CD4-positive, alpha-beta T cell treated with Interleukin-17A for 1 hour (primary cell): ENCODE results near the gene TOR1AIP2.
A peak's percentile ranks its signal among the peaks of the same experiment; 100 is the strongest.
"Not testable (repeated sequence)": the region's sequence is repeated elsewhere in the genome, so short reads cannot be mapped to it uniquely, and the experiment has no call there.

Source experiments
- DNase-seq: peaks from one replicate; pipeline ENCODE4 v3.0.0-alpha.2; 2020

The TOR1AIP2 gene

DNA sequence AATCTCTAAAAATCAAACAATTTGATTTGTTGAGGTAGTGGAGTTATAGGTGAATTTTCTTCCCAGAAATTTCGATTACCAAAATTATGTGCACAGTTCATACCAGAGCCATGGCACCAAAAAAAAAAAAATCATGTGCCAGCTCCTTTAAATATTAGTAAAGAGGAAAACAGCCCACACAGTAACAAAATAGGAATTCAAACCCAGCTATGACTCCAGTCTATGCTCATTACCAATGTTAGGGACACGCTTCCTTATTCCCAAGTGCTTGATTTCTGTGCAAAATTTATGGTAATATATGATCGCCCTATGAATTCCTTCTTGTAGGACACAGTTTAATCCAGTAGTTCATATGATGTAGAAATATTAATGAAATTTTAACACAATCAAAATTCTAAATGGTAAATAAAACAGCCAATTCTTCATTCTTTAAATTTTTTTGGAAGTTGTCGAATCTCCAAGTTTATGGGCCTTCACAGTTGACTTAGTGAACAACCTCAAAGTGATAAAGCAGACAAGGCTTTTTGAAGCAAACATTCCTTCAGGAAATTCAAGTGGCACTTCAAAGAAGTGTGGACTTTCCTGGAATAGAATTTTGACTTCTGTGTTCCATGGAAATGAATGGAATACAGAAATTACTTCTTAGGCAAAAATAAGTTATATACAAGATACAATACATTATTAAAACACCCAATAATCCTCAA lies 1.9 kb downstream of the TOR1AIP2 start:
- no peak for DNase-seq

GRCh38 chr1:179873438-179873851 lies 4.2 kb downstream of the TOR1AIP2 start:
- no peak for DNase-seq

DNA sequence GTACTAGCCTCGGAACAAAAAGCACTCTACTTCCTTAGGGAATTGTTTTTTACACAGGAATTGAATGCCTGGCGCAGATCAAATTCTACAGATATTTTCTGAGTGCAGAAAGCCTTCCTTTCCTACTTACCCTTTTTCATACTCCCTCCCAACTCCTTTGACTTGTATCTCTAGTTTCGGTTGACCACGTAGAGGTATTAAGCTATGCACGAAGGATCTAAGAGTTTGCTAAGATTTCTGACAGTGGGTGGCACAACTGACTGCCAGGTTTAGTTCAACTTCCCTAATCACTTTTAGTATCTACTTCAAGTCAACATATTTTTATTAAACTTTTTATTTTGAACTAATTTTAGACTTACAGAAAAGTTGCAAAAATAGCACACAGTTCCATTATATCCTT lies 5.0 kb downstream of the TOR1AIP2 start:
- DNase-seq: no peak

DNA sequence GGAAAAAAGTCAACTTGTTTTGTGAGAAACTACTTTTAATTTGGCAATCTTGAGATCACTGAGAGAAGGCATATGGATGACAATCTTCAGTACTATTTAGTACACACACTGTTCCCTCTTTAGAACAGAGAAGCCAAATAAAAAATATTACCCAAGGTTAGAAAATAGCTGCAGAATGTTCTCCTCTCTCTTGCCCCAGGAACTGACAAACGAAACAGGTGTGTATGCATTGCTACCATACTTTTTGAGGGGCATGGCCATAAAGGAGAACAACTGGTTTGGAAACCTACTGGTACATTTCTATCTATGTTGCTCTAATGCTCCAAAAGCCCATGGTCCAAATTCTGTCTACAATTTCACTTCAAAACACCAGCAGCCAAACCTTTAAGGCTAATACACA lies 5.7 kb downstream of the TOR1AIP2 start:
- no peak for DNase-seq

DNA sequence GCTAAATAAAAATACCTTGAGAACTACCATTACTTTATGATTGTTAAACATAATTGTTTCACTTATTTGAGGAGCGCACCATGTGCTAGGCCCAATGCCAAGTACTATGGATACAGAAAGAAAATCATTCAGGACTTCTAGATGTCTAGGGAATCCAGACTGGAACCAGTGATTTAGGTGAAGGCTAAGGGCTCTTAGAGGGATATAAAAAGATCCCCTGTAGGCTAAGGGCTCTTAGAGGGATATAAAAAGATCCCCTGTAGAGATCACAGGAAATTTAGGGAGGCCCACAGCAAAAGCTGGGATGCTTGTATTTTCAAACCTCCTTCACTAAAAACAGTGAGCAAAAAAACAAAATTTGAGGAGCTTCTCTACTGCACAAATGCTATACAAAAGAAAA lies 6.7 kb downstream of the TOR1AIP2 start:
- DNase-seq: no peak

GRCh38 chr1:179867493-179868330 lies 9.9 kb downstream of the TOR1AIP2 start:
- peak; percentile 64 for DNase-seq

DNA sequence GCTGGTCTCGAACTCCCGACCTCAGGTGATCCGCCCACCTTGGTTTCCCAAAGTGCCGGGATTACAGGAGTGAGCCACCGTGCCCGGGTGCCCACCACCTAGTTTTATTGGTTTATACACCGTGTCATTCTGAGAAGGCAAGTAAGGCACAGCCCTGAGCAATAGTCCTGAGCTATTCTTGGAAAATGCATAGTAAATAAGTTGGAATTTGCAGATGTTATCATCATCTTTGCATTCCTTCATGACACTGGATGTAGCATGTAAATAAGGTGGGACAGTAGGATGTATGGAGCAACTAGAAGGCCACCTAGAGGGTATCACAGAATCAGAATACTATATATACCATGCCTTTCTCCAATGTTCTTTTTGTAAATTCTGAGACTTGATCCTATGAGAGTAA lies 11.0 kb downstream of the TOR1AIP2 start:
- no peak for DNase-seq

- no peak for DNase-seq
Observed at GRCh38 chr1:179865377-179865776, 12.2 kb downstream of the TOR1AIP2 start.

DNA sequence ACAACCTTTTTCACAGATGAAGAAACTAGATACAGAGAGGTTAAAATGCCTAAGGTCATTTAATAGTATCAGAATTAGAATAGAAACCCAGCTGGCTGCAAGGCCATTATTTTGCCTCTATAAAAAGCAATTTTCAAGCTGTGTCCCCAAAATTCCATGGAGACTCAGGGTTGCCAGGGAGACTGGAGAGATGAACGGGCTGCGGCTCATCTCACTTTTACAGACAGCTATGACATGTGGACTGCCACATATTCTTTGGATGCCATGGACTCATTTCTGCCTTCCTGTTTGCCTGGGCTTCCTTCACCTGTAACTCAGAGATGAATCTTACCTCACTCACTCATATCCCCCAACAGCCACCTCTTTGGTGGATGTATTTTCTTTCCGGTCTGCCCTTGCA lies 17.0 kb downstream of the TOR1AIP2 start:
- DNase-seq: no peak

DNA sequence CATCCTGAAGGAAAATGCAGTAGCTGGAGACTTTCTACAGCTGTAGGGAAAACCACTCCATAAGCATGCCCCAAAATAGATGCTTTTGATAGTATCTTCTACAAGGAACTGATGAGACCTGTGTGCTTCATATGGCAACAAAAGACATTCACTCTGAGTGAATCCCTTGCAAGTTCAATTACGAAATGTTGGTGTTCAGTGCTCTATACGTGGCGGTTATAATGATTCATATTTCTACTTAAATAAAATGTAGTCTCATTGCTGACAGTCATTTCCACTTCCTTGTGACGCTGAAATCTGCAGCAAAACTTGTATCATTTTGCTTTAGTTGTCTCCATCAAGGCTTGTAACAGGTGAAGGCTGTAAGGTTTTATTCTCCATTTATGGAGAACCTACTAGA lies 20.6 kb downstream of the TOR1AIP2 start:
- DNase-seq: no peak

GRCh38 chr1:179856296-179856695 lies 21.3 kb downstream of the TOR1AIP2 start:
- DNase-seq: no peak

GRCh38 chr1:179855831-179856230 lies 21.8 kb downstream of the TOR1AIP2 start:
- DNase-seq: not testable (repeated sequence)

DNA sequence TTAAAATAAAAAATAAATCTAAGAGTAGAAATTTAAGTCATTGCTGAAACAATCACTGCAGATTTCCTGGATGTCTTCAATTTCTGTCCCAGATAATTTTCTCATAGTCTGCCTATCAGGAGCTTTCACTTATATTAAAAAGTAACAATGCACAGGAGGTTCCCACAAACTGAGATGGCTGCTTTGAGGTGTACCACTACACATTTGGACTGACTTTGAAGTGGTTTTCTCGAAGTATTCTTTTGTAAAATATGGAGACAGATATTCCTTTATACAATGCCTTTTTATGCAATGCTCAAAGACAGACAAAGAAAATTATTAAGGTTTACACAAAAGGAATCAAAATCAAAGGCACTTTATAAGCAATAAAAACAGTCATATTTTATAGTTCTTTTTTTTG lies 24.5 kb downstream of the TOR1AIP2 start:
- DNase-seq: no peak

DNA sequence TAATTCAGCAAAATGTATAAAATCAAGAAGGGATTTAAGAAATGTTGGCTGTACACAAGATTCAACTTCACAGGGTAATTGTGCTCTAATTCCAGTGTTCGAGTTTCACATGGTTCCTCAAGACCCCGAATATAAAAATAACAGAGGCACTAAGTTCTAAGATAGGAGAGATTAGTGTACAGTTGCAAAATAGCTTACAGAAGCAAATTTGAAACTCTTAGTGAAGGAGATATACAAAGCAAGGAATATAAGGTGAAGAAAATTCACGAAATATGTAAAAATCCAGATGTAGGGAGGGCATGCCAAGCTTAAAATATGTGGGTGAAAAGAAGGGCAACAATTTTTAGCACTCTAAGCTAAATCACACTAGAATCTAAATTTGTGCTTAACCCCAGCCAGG lies 29.4 kb downstream of the TOR1AIP2 start:
- DNase-seq: no peak

- no peak for DNase-seq
Observed at GRCh38 chr1:179840107-179840506, 37.5 kb downstream of the TOR1AIP2 start.

DNA sequence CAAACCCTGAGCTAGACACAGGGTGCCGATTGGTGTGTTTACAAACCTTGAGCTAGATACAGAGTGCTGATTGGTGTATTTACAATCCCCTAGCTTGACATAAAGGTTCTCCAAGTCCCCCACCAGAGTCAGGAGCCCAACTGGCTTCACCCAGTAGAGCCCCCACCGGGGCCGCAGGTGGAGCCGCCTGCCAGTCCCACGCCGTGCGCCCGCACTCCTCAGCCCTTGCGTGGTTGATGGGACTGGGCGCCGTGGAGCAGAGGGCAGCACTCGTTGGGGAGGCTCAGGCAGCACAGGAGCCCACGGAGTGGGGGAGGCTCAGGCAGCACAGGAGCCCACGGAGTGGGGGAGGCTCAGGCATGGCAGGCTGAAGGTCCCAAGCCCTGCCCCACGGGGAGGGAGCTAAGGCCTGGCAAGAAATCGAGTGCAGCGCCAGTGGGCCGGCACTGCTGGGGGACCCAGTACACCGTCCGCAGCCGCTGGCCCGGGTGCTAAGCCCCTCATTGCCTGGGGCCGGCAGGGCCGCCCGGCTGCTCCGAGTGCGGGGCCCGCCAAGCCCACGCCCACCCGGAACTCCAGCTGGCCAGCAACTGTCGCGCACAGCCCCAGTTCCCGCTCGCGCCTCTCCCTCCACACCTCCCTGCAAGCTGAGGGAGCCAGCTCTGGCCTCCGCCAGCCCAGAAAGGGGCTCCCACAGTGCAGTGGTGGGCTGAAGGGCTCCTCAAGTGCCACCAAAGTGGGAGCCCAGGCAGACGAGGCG lies 40.7 kb downstream of the TOR1AIP2 start:
- not testable (repeated sequence) for DNase-seq

- DNase-seq: peak; percentile 35
Observed at GRCh38 chr1:179831852-179832699, 45.5 kb downstream of the TOR1AIP2 start.

DNA sequence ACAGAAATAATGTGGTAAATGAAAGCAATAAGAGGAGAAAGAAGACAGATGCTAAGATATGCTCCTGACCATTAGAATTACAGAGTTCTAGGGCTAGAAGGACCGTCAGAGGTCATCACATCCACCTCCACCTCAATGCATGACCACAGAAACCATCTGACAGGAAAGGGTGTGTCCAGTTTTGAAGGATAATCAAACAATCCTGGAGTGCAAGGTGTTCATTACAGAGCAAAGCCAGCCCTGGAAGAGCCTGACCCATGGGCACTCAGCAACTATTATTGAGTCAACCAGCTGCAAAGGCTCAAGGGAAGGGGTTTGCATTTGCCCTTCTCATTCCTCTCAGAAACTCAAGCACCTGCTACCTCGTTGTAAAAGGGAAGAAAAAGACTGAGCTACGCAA lies 46.4 kb downstream of the TOR1AIP2 start:
- no peak for DNase-seq

GRCh38 chr1:179828554-179829110 lies 49.0 kb downstream of the TOR1AIP2 start:
- DNase-seq: no peak

DNA sequence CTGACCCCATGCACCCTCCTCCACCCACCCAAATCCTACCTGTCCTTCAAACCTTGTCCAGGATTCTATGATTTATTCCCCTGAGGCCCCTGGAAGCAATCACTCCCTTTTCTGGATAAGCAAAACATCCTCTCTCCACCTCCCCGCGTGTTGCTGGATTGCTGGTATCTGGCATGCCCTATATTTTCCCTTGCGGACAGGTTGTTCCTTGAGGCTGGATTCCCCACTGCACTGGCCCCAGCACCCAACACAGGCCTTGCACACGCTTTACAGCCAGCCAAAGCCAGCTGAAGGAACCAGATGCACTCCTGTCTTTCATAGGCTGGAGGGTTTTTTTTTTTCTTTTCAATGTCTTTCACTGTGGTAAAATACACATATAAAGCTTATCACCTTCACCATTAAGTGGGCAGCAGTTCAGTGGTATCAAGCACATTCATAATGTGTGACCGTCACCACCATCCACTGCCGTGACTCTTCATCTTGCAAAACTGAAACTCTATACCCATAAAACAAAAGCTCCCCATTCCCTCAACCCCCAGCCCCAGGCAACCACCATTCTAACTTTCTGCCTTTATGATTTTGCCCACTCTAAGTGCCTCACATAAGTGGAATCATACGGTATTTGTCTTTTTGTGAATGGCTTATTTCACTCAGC lies 50.9 kb downstream of the TOR1AIP2 start:
- DNase-seq: no peak

DNA sequence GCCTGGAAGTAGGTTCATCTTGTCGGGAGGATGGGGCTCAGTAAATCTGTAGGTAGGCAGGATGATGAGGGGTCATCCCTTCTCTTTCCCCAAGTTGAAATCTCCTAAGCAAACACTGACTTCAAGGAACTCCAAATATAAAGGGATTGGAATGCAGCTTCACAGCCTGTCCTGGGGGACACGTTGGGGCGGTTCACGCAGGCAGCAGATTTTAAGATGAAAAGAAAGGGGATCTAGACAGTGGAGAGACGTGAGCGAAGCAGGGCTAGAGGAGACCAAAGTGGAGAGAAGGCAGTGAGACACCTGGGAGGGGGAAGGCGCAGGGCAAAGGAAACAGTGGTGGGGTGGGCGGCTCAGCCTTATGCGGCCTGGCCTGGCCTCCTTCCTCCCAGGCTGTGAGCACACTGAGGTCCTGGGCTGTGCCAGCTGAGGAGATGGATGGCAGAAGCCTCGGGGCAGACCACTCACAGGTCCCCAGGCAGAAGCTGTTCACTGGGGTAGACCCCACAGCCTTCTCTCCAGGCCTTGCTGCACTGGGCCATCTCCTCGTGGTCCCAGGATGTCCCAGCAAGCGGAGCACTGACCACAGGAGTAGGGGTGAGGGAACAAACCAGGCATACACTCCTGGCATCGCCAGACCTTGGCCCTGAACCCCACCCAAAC lies 51.7 kb downstream of the TOR1AIP2 start:
- DNase-seq: no peak
